ENCODE data around the gene VIT.
"Not testable (repeated sequence)": the region's sequence is repeated elsewhere in the genome, so short reads cannot be mapped to it uniquely, and the experiment has no call there.

The VIT gene

DNA sequence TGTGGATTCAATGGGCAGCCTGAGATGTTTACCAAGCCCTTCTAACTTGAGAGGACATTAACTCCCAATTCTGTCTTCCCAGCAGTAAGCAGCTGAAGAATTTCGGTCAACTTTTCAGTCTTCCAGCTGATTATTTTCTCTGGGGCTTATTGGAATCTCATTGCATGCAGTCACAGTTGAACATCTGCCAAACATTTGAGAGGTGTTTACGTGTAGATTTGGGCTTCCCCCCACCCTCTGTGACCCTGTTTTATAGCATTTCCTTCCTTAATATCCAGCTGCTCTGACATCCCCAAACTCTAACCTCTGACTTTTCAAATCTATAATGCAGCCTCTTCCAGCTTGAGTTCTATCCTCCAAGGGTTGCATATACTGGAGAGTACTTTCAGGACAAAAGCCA is 16.5 kb upstream of the VIT start:
- no peak for DNase-seq

DNA sequence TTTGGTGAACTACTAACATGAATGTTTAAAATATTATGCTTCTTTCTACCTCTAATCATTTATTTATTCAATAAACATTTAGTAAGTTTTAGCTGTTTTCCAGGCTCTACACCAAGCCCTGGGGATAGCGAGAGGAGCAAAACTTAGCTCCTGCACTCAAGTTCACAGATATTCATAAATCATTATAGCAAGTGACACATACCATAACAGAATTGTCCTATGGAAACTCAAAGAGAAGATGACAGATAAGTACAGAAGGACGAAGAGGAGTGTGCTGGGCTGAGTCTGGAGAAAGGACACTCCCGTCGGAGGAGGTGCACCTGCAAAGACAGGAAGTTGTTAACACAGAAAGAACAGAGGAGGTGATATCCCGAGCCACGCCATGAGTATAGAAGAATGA is 13.9 kb upstream of the VIT start:
- DNase-seq = no peak

DNA sequence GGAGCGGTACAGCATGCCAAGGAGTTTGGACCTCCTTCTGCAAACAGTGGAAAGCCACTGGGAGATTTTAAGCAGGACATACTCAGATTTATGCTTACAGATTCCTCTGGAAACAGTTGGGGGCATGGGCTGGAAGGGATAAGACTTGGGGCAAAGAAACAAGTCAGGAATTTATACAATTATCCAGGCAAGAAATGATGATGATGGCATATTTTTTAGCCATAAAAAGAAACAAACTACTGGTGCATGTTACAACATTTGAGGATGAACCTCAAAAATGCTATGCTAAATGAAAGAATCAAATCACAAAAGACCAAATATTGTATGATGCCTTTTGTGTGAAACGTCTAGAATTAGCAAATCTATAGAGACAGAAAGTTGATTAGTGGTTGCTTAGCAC is 13.5 kb upstream of the VIT start:
- DNase-seq = no peak

DNA sequence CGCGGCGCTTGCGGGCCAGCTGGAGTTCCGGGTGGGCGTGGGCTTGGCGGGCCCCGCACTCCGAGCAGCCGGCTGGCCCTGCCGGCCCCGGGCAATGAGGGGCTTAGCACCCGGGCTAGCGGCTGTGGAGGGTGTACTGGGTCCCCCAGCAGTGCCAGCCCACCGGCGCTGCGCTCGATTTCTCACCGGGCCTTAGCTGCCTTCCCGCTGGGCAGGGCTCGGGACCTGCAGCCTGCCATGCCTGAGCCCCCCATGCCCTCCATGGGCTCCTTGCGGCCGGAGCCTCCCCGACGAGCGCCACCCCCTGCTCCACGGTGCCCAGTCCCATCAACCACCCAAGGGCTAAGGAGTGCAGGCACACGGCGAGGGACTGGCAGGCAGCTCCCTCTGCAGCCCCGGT is 8.2 kb upstream of the VIT start:
- not testable (repeated sequence) for DNase-seq

DNA sequence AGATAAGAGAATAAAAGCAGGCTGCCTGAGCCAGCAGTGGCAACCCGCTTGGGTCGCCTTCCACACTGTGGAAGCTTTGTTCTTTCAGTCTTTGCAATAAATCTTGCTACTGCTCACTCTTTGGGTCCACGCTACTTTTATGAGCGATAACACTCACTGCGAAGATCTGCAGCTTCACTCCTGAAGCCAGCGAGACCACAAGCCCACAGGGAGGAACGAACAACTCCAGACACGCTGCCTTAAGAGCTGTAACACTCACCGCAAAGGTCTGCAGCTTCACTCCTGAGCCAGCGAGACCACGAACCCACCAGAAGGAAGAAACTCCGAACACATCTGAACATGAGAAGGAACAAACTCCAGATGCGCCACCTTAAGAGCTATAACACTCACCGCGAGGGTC is 7.5 kb upstream of the VIT start:
- DNase-seq = not testable (repeated sequence)

DNA sequence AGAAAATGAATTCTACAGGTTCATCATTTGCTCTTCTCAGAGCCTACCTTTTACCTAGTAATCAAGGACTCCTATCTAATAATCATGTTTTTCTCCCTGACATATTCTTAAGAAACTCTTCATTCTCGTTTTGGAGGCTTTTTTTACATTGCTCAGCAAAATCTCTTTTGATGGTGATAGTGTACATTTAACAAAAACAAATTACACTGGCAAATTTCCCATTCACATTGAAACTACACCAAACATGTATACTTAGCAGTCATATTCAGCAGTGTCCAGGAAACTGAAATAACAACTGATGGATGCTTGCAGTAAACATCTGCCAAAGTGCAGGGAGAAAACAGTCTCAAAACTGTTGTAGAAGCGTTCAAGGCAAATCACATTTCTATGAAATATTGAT is 4.4 kb upstream of the VIT start:
- no peak for DNase-seq

DNA sequence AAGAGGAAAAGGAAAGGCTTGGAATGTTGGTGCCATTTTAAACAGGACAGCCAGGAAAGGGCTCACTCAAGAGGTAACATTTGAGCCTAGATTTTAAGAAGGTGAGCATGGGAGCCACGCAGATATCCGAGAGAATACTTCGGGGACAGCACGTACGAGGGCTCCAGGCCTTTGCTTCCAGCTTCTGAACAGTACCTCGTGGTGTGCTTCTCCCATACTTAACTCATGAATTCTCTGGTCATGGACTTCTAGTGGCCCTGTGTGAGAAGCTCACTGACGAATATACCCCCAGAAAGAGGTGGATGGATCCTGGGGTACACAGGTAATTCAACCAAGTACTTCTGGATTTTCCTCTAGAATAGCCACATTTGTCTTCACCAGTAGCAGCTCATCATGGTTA is 2.7 kb upstream of the VIT start:
- DNase-seq = no peak

DNA sequence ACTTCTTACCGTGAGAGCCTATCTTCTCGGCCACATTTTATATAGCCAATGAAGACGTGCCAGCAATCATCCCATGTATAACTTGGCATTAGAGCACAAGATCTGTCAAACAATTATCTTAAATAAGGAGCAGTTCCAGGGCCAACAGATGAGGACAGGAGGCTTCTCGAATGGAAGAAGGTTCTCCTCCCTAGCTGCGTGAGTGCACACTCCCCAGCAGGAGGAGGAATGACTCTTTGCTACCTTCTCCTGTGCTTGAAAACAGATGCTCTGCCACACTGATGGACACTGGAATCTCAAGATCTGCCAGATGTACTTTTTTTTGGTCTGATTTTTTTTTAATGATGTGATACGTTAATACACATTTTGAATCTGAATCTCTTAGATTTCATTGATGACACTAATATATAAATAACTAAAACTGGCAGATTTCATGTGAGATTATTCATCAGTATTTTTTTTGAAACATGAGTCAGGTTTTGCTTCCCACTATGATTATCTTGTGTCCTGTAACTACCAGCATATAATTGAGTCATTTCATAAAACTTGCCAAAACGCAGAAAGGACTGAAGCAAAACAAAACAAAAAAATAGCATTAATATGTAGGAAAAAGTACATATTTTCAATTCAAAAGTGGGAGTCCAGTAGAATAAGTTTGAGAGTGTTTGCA is 626 bp upstream of the VIT start:
- no peak for DNase-seq

DNA sequence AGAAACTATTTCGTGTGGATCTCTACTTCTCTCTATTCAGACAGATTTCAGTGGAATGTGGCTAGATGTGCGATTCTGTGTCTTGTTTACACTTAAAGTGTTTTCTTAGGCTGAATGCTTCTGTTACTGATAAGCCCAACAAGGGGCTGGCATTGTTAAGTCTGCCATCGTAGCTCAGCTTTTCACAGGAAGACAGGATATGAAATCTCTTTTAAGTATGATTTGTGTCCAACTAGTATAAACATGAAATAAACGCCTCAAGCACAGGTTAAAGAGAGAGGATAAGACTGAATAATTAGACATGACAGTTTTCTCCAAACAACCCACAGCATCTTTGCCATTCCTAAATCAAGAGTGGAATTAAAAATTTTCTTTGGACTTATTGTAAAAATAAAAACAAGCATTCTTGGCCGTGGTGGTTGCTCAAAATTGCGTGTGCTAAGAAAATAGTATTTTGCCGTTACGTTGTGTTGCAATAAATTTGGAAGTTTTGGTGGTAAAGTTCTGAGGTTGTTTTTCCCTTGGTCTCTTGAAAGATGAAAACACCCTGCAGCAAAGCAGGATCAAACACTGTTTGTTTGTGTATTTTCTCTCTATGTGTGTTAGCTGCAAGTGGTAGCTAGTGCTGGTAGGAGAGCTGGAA is 1.0 kb downstream of the VIT start:
- no peak for DNase-seq

DNA sequence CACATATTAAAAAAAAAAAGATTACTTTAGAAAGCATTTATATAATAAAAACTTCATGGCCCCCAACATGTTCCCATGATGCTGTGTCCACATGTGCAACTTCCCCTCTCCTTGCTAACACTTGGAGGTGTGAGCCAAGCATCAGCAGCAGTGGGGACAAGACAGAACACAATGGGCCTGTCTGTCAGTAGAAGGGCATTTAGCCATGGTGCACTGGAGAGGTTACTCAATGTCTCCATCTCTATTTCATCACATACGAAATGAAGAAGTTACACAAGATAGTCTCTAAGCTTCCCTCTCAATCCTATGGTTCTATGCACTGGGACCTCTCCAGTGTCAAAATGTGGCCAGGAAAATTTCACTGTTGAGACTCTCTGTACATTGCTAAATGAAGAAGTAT is 2.5 kb downstream of the VIT start:
- DNase-seq = no peak

DNA sequence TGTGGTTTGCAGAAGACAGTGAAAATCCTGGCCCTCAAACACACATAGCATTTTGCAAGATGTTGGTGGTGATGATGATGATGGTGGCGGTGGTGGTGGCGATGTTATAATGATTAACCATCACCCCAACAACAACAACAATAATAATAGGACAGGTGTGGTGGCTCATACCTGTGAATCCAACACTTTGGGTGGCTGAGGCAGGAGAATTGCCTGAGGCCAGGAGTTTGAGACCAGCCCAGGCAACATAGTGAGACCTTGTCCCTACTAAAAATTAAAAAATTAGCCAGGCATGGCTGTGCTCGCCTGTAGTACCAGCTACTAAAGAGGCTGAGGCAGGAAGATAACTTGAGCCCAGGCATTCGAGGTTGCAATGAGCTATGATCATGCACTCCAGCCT is 3.8 kb downstream of the VIT start:
- DNase-seq = no peak

DNA sequence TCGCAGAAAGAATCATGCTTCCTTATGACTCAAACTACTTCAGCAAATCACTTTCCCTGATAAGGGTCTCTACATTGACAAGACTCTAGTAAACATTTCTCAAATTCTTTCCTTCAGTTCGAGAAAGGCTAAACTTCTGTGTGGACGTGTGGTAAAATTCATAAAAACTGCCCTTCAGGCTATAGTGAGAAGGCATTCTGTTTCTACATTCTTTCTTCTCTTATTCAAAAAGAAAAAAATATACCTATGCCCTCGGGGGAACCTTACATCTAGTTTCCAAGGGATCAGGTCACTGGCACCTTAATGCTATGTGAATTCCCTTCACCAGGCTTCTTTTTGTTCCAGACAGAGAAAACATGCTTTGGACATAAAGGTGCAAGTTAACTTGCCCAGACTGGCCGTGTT is 4.9 kb downstream of the VIT start:
- DNase-seq = no peak

DNA sequence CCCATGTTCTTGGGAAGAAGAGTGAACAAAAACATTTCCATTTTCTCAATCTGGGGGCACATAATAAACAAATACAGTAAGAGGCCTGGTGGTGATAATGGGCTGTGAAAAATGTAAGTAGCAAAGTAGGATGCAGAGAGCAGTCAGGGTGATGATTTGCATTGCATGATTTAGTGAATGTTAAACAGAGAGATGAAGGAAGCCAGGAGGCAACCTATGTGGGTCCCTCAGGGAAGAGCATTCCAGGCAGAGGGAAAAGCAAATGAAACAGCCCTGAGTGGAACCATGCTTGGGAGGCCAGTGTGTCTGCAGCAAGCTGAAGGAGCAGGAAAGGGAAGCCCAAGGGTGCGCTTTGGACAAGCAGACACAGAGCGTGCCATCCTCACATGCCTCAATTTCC is 5.4 kb downstream of the VIT start:
- no peak for DNase-seq

DNA sequence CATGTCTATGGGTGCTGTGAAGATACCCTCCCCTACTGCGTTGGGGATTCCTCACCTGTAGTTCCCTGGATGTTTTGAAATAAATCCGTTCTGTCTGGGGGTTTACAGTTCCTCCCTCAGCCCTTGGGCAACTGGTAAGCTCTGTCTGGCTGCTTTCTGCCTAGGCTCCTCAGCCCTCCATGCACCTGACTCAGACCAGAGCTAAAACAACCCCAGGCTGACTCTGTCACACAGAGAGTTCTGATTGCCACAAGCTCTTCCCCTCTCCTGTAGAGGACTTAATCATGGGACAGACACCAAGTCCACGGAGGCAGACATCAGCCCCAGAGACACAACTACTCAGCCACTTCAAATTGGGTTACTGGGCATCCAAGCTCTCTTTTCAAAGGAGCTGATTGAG is 6.3 kb downstream of the VIT start:
- no peak for DNase-seq

DNA sequence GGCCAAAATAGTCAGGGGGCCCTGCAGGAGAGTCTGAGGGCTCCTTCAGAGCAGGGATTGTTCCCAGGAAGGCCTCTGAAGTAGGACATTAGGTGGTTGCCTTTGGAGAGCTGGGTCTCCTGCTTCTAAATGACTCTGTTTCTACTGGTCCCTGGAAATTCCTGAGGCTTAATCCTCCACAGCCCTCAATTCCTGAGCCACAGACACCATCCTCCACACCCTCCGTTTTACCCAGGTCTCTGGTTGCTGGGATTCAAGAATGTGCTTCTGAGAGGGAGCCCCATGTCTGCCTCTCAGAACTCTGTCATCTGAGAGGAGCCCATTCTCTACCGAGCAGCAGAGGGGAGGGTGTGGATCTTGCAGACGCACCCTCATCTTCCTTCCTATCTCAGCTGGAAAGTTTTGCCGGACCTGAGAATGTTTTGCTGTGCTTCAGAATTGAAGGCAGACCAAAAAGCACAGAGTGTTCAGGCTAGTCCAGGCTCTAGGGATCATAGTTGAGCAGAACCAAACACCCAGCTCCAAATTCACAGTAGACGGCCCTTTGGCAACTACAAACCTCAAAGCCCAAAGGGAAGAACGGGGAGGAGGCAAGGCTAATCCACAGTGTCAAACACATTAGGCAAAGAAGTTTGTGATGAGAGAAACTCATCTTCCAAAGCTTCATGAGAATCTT is 8.1 kb downstream of the VIT start:
- no peak for DNase-seq

DNA sequence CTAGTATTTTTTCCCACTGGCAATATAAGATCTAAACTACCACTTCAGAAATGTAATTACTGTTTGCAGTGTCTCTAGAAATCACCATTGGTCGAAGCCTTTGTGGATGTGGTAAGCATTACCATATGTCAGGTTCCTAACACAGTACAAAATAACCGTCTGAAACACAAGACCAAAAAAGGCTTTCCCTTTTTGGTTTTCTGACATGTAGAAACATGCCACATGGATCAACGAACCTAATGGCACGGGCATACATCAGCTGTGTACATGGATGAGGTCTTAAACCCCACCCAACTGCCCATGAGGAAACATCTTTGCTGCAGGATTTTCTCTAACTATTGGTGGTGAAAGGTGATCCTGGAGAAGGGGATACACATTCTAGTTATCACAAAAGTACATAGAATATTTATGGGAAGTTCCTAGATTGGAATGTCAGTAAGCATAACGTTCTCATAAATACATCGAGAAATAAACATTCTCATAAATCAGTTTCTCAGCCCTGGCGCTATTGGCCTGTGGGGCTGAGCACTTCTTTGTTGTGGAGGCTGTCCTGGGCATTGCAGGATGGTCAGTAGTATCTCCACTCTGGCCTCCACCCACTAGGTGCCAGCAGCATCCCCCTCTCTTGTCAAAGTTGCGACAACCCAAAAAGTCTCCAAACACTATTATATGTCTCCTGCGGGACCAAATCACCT is 9.0 kb downstream of the VIT start:
- no peak for DNase-seq

DNA sequence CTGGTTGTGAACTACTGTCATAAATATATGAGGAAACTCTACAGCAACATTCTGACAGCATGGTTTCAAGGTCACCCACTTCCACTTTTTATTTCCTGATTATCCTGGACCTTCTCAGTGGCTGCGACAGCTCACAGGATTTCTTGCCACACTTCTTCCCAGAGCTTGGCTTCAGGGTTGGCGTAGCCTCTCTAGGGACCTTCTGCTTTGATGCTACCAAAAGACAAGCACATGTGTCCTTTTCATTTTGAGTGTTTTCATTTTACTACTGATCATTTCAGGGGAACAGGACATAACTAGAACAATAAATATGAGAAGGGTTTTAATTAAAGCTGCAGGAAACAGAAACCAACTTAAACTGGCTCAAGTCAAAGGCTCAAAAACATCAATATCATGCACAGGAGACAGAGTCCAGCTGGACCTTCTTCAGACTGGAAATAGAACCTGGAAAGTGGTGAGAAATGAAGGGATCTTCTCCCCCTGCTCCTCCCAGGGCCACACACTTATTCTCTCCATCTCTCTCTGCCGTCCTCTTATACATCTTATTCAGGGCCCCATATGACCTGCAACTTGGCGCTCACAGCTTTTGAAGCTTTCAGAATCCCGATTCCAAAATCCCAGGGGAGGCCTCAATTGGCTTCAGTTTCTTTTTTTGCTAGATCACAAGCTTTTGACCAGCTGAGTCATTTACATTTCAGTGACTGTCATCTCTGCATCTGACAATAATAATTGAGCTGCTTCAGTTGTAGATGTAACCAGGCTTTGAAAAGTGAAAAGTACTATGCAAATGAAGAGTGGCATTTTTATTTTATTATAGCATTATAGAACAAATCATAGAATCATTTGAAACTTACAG is 9.7 kb downstream of the VIT start:
- no peak for DNase-seq

DNA sequence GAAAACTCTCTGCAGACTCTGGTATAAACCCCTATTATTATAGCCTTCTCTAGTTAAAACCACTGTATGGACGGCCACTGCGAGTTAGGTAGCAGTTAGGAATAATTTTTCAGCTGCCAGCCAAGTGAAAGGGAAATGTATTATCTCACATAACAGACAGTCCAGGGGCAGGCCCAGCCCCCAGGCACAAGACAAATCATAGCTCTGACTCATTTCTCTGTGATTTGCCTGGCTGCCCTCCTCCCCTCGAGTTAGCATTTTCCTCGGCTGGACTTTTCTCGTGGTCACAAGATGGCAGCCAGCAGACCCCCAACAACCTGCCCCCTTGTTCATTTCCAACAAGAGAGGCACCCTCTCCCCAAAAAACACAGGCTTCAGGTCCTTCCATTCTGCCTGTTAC is 10.5 kb downstream of the VIT start:
- DNase-seq = no peak

DNA sequence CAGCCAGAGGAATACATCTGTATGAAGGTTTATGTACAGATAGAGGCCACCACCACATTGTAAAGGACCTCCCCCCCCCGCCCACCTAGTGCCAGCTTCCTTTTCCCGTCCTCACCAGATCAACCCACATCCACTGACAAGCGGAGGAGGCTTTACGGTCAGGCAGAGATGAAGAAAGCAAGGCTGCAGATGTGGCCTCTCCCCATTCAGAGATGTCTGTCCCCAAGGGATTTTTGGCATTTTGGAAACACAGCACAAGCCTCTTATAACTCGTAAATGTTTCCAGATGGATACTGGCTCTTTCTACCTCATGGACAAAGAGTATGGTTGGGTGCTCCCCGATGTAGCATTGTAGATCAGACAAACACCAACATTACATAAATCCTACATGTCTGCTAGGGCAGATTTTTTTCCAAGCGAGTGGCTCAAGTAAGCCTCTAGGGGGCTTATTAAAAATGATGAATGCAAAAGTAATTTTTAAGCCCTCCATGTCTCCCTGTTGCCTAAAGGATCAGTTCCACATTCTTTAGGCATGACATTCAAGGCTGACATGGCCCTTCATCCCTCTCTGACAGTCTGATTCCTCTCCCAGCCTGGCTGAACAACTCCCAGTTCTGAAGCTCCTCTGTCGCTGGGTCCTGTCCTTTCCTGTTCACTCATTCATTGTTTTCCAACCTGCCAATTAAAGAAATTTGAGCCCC is 11.7 kb downstream of the VIT start:
- no peak for DNase-seq

DNA sequence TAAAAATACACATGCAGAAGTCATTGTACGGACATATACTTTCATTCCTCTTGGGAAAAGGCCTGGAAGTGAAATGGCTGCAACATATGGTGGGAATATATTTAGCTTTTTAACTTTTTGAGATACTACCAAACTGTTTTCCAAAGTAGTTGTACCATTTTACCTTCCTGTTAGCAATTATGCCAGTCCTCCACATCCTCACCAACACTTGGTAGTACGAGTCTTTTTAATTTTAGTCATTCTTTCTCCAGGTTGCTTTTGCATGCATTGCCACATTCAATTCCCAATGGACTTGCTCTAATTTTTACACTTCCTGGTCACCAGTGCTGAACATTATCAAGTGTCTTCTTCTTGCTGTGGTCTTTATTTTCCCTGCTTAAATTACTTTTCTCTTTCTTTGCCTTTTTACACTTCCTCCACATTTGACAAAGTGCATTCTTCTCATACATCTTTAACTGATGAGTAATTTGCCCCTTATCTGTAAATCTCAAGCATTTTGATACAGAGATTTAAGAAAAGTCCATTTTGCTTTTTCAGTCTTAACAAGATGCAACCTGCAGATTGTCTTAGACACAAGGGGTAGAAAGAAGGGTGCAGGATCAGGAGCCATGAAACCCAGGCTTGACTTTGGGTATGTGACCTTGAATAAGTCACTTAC is 14.5 kb downstream of the VIT start:
- no peak for DNase-seq

DNA sequence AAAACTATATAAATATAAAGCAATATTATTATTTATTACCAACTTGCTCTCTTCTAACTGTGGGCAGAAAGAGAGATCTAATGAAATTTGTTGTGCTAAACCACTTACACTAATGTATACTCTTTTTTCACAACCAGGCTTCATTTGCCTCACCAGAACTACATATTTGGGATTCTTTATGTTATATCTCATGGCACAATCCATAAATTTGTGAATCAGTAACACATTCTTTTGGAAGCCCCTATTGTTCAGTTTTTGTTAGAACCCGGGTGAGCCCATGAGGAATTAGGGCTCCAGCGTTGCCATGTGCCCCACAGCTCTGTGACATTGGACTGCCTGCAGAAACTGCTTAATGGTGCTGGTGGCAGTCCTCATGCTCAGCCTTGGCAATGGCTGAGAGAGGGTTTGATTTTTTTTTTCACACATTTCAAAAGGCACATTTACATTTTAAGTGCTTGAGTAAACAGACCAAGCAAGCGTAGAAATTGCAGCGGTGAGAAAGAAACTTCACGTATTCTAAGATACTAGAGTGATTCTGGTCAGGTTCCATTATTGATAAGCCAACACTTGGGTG is 15.3 kb downstream of the VIT start:
- no peak for DNase-seq

Measured in NK-92 treated with Interleukin-12 subunit alpha and Interleukin-12 subunit beta, amount 100 ng/mL, for 24 hours (cell line).